GM21786 (cell line): Measurements from ENCODE around the gene AVEN.
"Not testable (repeated sequence)": the region's sequence is repeated elsewhere in the genome, so short reads cannot be mapped to it uniquely, and the experiment has no call there.

Source experiments
- ATAC-seq: cut with Tn5 transposase; IDR thresholded peaks from one replicate; pipeline ENCODE4 v1.9.1; 2021; ENCODE audit not compliant: unreplicated experiment

The AVEN gene

DNA sequence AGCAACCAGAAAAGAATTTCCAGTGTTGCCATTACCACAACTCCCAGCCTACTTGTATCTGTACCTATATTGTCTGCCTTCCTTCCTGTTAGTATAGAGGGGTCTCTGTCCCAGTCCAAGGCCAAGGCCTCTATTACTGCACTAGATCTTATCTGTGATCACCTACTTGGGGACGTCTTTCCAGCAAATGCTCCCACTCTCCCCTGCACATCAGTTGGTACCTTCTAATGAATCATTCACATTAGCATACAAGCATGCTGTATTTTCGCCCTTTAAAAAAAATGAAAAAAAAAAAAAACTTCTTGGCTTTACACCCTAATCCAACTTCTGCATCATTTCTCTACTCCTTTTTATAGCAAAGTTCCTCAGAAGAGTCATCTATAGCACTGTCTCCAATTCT lies 4.8 kb upstream of the AVEN start:
- ATAC-seq, result no peak

DNA sequence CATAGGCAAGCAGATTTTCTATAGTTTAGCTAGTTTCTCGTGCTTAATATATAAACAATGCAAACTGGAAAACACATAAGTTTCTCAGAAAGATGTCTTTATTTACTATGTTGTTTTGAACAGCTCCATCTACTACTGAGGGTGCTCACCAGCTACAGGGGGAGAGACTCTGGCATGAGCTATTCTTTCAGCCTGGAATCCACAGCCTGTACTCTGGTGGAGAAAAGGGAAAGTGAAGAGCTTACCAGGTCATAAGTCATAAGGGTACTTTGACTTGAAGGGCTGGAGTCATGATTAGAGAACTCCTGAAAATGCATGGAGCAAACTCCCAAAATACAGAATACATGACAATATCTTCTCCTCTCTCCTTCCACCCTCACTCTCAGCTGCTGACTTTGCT lies 4.4 kb upstream of the AVEN start:
- no peak for ATAC-seq

DNA sequence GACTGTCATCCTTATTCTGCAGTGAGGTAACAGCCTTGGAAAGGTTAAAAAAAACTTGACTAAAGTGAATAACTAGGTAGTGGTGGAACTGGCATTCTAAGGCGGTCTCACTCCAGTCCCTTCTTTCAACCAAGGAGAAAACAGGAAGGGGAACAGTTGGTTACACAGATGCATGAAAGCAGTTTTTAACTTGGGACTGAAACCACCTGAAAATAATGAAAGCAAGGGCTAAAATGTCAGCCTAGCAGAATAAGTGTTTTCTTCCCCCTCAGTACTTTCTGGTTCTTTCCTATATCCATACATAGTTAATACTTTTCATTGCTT lies 748 bp upstream of the AVEN start:
- ATAC-seq, result peak; percentile 24

DNA sequence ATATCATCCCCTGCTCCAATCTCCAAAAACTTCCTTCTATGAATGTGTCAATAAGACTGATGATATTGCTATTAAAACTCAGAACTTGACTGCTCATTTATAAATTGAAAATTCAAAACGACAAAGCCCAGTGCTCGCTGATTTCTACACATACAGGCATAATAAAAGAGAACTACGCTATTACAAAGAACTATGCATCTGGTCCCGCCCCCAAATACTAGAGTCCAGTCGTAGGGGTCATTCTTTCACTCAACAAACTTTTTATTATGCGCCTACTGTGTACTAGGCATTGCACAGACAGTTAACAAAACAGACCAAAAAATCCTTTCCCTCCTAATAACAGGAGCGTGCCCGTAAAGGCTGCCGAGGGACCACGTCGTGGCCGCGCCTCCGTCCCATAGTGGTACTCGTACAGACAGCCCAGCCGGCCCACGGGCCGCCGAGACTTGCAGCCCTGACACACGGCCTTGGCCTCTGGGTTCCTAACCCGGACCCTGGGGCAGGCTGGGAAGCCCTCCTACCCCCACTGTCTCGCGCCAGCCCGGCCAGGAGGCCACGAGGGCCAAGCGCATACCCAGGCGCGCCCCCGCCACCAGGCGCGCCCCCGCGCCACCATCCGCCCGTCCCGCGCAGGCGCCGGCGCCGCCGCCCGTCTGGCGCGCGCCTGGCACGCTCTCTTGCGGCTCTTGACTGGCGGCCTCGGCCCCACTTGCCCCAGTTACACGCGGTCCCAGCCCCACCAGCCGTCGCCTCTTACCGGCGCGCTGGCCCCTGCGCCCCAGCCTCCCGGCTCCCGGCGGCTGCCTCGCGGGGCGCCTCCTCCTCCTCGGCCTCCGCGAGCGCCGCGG lies 757 bp downstream of the AVEN start:
- ATAC-seq, result peak; percentile 56

- ATAC-seq, result no peak
Measured at GRCh38 chr15:34031987-34032760, 6.8 kb downstream of the AVEN start.

- ATAC-seq, result no peak
Measured at GRCh38 chr15:34027606-34028005, 11.4 kb downstream of the AVEN start.

GRCh38 chr15:34025252-34025651 lies 13.8 kb downstream of the AVEN start:
- no peak for ATAC-seq

GRCh38 chr15:34023907-34024306 lies 15.1 kb downstream of the AVEN start:
- ATAC-seq, result no peak

DNA sequence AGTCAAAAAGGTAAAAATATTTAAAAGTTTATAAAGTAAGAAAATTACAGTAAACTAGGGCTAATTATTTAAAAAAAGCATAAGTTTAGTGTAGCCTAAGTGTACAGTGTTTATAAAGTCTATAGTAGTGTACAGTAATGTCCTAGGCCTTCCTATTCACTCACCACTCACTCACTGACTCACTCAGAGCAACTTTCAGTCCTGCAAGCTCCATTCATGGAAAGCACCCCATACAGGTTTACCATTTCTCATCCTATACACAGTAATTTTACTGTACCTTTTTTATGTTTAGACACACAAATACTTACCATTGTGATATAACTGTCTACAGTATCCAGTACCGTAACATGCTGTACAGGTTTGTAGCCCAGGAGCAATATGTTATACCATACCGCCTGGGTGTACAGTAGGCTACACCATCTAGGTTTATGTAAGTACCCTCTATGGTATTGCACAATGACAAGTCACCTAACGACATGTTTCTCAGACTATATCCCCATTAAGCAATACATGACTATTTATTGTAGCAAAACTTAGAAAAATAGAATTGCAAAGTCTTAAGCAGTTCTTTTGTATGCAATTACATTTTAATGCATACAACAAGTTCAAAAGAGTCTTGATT lies 19.5 kb downstream of the AVEN start:
- no peak for ATAC-seq

GRCh38 chr15:34018738-34019137 lies 20.3 kb downstream of the AVEN start:
- ATAC-seq, result not testable (repeated sequence)

DNA sequence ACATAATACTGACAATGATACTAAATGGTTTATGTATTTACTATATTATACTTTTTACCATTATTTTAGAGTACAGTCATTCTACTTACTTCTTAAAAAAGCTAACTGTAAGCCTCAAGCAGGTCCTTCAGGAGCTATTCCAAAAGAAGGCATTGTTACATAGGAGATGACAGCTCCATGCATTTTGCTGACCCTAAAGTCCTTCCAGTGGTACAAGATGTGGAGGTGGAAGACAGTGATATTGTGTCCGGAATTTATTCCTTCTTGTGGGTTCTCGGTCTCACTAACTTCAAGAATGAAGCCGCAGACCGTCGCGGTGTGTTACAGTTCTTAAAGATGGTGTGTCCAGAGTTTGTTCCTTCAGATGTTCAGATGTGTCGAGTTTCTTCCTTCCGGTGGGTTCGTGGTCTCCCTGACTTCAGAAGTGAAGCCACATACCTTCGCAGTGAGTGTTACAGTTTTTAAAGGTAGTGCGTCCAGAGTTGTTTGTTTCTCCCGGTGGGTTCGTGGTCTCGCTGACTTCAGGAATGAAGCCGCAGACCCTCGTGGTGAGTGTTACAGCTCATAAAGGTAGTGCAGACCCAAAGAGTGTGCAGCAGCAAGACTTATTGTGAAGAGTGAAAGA lies 20.9 kb downstream of the AVEN start:
- no peak for ATAC-seq

GRCh38 chr15:34014556-34014955 lies 24.4 kb downstream of the AVEN start:
- ATAC-seq, result no peak

GRCh38 chr15:34013746-34014145 lies 25.3 kb downstream of the AVEN start:
- ATAC-seq, result no peak

DNA sequence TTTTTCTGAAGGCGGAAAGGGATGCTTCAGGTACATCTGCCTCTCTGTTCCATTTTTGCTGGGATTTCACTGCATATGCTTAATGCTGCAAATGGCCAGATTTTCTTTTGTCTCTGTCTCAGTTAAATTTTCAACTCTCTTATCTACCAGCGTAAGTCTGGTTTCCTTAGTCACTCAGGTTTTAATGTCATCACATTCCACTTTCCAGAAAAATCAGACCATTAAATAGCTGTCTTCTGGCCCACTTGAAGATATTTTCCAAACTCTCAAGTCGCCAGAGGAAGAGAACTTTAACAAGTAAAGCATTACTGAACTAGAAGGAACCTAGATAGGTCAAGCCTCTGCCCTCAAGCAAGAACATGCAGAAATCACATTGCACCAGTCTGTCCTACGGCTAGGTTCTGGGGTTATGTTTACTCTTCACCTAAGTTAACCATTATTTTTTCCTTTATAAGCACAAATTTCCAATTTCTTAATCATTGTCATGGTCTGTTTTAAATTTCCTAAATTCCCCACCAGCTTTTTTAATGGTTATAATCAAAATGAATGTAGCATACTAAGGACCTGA lies 26.5 kb downstream of the AVEN start:
- no peak for ATAC-seq

- ATAC-seq, result no peak
Measured at GRCh38 chr15:34011481-34011880, 27.5 kb downstream of the AVEN start.

DNA sequence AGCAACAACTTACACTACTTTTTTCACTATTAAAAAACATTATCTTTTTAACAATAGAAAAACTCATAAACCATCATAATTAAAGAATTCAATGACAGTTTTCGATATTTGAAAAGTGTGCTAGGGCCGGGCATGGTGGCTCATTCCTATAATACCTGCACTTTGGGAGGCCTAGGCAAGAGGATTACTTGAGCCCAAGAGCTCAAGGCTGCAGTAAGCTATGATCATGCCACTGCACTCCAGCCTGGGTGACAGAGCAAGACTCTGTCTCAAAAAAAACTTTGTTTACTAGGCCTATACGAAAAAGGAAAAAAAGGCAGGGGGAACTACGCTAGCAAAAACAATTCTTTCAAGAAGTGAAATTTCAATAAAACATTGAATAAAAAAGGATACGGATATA lies 28.1 kb downstream of the AVEN start:
- no peak for ATAC-seq

DNA sequence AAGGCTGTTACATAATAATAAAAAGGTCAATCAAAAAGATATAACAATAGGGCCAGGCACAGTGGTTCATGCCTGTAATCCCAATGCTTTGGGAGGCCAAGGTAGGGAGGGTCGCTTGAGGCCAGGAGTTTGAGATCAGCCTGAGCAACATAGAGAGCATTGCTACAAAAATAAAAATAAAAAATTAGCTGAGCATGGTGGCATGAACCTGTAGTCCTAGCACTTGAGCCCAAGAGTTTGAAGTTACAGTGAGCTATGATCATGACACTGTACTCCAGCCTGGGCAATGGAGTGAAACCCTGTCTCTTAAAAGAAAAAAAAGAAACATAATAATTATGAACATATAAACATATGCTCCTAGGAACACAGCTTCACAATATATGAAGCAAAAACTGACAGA lies 29.3 kb downstream of the AVEN start:
- ATAC-seq, result no peak

DNA sequence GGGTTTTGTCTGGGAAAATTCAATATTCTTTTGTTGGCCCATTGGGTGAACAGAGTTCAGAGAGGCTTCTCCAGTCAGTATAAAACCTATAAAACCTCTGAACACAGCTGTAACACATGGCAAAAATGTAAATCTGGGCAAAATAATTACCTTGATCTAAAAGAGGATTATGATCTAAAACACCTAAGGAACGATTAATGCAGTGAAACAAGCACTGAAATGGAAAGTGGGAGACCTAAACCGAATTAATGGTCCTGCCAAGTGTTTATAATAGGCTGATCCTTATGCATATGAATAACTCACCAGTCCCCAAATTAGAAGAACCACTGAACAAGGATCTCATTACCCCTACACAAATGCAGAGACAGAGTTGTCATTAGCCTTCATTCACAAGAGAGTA lies 32.6 kb downstream of the AVEN start:
- no peak for ATAC-seq

DNA sequence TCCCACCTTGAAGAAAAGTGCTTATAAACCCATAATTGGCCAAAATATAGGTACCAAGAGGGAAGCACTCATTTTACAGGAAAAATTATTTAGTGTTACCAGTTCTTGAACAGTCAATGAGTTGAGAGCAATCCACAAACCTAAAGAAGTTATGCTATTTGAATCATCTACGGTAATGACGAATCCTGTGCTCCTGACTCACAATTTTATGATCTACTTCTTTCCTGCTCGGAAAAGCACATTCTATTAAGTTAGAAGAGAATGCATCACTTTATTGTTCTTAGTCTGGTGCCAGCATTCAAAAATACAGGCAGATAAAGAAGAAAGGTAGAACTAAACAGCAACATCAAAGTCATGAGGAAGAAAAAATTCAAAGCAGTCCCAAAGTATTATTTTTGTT lies 37.5 kb downstream of the AVEN start:
- no peak for ATAC-seq

DNA sequence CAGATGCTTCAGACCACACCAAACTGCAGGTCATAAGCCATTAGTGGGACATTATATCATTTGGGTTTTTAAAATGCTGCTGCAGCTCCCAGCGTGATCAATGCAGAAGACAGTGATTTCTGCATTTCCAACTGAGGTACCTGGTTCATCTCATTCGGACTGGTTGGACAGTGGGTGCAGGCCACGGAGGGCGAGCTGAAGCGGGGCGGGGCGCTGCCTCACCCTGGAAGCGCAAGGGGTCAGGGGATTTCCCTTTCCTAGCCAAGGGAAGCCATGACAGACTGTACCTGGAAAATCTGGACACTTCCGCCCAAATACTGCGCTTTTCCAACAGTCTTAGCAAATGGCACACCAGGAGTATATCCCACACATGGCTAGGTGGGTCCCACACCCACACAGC lies 43.3 kb downstream of the AVEN start:
- ATAC-seq, result not testable (repeated sequence)

GRCh38 chr15:33994005-33994615 lies 44.9 kb downstream of the AVEN start:
- ATAC-seq, result no peak
